ENCODE data around the gene G3BP2.
A peak's percentile ranks its signal among the peaks of the same experiment; 100 is the strongest.

DNA sequence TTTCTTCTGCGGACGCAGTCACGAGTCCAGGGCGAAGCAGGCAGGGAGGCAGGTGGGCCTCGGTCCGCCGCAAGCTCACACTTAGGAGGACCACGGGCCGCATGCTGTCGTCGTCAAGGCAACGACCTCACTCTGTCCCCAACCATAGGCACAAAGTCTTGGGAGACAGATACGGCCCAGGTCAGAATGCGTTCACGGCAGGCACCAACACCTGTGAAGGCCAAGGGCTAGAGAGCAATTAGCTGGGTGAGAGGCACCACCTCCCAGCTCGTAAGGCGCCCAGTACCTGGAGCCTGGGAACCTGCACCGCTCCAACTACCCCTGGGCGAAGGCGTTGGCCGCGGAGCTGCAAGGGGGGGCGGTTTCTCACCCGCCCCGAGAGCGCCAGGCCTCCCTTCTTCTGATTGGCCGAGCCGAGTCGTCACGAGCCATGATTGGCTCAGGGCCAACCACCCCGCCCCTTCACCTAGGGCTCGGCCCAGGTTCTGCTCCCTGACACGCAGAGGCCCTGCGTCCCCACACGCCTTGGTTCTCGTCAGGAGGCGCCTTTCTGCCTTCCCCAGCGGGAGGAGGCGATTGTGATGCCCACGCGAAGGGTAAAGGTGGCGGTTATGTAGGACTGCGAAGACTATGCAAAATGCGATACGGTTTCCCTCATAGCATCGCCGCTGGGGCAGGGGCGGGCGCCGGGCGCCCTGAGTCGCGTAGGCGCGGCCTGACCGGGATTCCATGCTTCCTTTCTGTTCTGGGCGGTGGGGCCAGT is 42.9 kb downstream of the G3BP2 start, which contains the start of gene CDKL2:
- TF ChIP-seq, protein P1, sequence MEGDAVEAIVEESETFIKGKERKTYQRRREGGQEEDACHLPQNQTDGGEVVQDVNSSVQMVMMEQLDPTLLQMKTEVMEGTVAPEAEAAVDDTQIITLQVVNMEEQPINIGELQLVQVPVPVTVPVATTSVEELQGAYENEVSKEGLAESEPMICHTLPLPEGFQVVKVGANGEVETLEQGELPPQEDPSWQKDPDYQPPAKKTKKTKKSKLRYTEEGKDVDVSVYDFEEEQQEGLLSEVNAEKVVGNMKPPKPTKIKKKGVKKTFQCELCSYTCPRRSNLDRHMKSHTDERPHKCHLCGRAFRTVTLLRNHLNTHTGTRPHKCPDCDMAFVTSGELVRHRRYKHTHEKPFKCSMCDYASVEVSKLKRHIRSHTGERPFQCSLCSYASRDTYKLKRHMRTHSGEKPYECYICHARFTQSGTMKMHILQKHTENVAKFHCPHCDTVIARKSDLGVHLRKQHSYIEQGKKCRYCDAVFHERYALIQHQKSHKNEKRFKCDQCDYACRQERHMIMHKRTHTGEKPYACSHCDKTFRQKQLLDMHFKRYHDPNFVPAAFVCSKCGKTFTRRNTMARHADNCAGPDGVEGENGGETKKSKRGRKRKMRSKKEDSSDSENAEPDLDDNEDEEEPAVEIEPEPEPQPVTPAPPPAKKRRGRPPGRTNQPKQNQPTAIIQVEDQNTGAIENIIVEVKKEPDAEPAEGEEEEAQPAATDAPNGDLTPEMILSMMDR (IDR thresholded peaks at IDR 0.05) = no peak
- TF ChIP-seq HEYL (CRISPR knock-in tag; IDR thresholded peaks at IDR 0.05) = no peak
- TF ChIP-seq FOSL2 (IDR thresholded peaks at IDR 0.05) = no peak
- no peak for TF ChIP-seq FOSL2 (CRISPR knock-in tag; IDR thresholded peaks at IDR 0.05)
- no peak for TF ChIP-seq CEBPB (IDR thresholded peaks at IDR 0.05)
- TF ChIP-seq, protein P2, sequence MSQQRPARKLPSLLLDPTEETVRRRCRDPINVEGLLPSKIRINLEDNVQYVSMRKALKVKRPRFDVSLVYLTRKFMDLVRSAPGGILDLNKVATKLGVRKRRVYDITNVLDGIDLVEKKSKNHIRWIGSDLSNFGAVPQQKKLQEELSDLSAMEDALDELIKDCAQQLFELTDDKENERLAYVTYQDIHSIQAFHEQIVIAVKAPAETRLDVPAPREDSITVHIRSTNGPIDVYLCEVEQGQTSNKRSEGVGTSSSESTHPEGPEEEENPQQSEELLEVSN (IDR thresholded peaks at IDR 0.05; ENCODE audit: borderline replicate concordance, low read depth) = 0 out of 2 replicates have a peak, but pooled peaks have one; percentile 32
- no peak for TF ChIP-seq MYC (IDR thresholded peaks at IDR 0.05; ENCODE audit: borderline replicate concordance, low read length)

All from A549 (cell line).